NCI-H2029 (cell line): ENCODE results near the gene CDH23.

Source experiments
- DNase-seq: peaks from one replicate; lab custom pipeline; 2025; lab: John Stamatoyannopoulos, UW

CDH23 gene

GRCh38 chr10:71804077-71804476 is 407.4 kb downstream of the CDH23 start:
- no peak for DNase-seq

GRCh38 chr10:71805776-71806703 is 409.3 kb downstream of the CDH23 start:
- DNase-seq, result peak; percentile 60

GRCh38 chr10:71806704-71807556 is 410.2 kb downstream of the CDH23 start:
- no peak for DNase-seq

- no peak for DNase-seq
Observed at GRCh38 chr10:71807557-71808510, 411.1 kb downstream of the CDH23 start.

GRCh38 chr10:71809628-71810027 is 412.9 kb downstream of the CDH23 start:
- no peak for DNase-seq

- no peak for DNase-seq
Observed at GRCh38 chr10:71810048-71810750, 413.5 kb downstream of the CDH23 start.

GRCh38 chr10:71811351-71811750 is 414.6 kb downstream of the CDH23 start:
- no peak for DNase-seq

- DNase-seq, result peak; percentile 38
Observed at GRCh38 chr10:71812016-71812912, 415.5 kb downstream of the CDH23 start.

- DNase-seq, result no peak
Observed at GRCh38 chr10:71812913-71813590, 416.3 kb downstream of the CDH23 start.

- DNase-seq, result no peak
Observed at GRCh38 chr10:71814922-71815411, 418.2 kb downstream of the CDH23 start.

- DNase-seq, result no peak
Observed at GRCh38 chr10:71815515-71816130, 418.9 kb downstream of the CDH23 start.

- DNase-seq, result no peak
Observed at GRCh38 chr10:71816421-71816851, 419.7 kb downstream of the CDH23 start.

GRCh38 chr10:71816936-71817618 is 420.4 kb downstream of the CDH23 start:
- no peak for DNase-seq

- DNase-seq, result no peak
Observed at GRCh38 chr10:71817831-71818655, 421.3 kb downstream of the CDH23 start.

- DNase-seq, result no peak
Observed at GRCh38 chr10:71818674-71819260, 422.0 kb downstream of the CDH23 start.

GRCh38 chr10:71819441-71819861 is 422.7 kb downstream of the CDH23 start:
- DNase-seq, result no peak

- no peak for DNase-seq
Observed at GRCh38 chr10:71819985-71820384, 423.3 kb downstream of the CDH23 start.
